HepG2 (cell line): ENCODE data around the gene LGALS3. TPM values are rescaled to one million over a fixed set of nuclear protein-coding genes. Genes with fewer than 3 reads are reported as not detected.

ENCODE experiments used
- BRD4 ChIP-seq: sonication (generic); formaldehyde crosslinking; IDR thresholded peaks from 2 replicates; pipeline ENCODE4 v1.4.0; 2020; ENCODE audit warnings: missing genetic modification reagents
- CC2D1A ChIP-seq: sonication (generic); formaldehyde crosslinking; IDR thresholded peaks from 2 replicates; pipeline ENCODE4 v1.8.1; 2023; ENCODE audit warnings: mild to moderate bottlenecking, missing genetic modification reagents
- CSRNP2 ChIP-seq: sonication (generic); formaldehyde crosslinking; conservative IDR thresholded peaks from 2 replicates; pipeline ENCODE4 v1.8.0; 2022; ENCODE audit warnings: low read depth, missing genetic modification reagents
- E2F1 ChIP-seq: sonication (generic); formaldehyde crosslinking; IDR thresholded peaks from 2 replicates; pipeline ENCODE4 v1.5.0; 2020; ENCODE audit warnings: missing genetic modification reagents
- FOXK1 ChIP-seq: sonication (generic); formaldehyde crosslinking; IDR thresholded peaks from 2 replicates; pipeline ENCODE4 v1.4.0; 2020; ENCODE audit warnings: low read depth, missing genetic modification reagents, borderline replicate concordance
- GATA4 ChIP-seq: sonication (generic); IDR thresholded peaks from 2 replicates; pipeline ENCODE4 v1.6.1; 2016; ENCODE audit warnings: antibody characterized with exemption, low read depth, borderline replicate concordance
- HNRNPLL ChIP-seq: fragments of 200-400 bp; formaldehyde crosslinking; IDR thresholded peaks from 2 replicates; pipeline ENCODE4 v1.6.1; 2017; ENCODE audit warnings: mild to moderate bottlenecking, low read depth, low read length; ENCODE audit not compliant: poor library complexity, severe bottlenecking
- MLXIP ChIP-seq: sonication (generic); formaldehyde crosslinking; IDR thresholded peaks from 2 replicates; pipeline ENCODE4 v1.9.0; 2021; ENCODE audit warnings: missing genetic modification reagents, borderline replicate concordance
- MXD4 ChIP-seq: IDR thresholded peaks from 2 replicates; pipeline ENCODE4 v1.6.1; 2016; ENCODE audit warnings: mild to moderate bottlenecking, missing biosample characterization, missing genetic modification reagents
- NFE2 ChIP-seq: sonication (generic); formaldehyde crosslinking; IDR thresholded peaks from 2 replicates; pipeline ENCODE4 v1.4.0; 2020; ENCODE audit warnings: missing genetic modification reagents
- ZBTB37 ChIP-seq: sonication (generic); formaldehyde crosslinking; IDR thresholded peaks from 2 replicates; pipeline ENCODE4 v1.4.0; 2020; ENCODE audit warnings: mild to moderate bottlenecking, missing genetic modification reagents
- ZNF20 ChIP-seq: sonication (generic); formaldehyde crosslinking; IDR thresholded peaks from 2 replicates; pipeline ENCODE4 v1.4.0; 2020; ENCODE audit warnings: mild to moderate bottlenecking, moderate library complexity, missing genetic modification reagents
- ZNF512B ChIP-seq: sonication (generic); formaldehyde crosslinking; IDR thresholded peaks from 2 replicates; pipeline ENCODE4 v1.5.1; 2020; ENCODE audit warnings: missing genetic modification reagents, mild to moderate bottlenecking, borderline replicate concordance
- ZNF691 ChIP-seq: sonication (generic); formaldehyde crosslinking; IDR thresholded peaks from 2 replicates; pipeline ENCODE4 v1.4.0; 2020; ENCODE audit warnings: missing genetic modification reagents, low read depth, mild to moderate bottlenecking, borderline replicate concordance
- ZNF772 ChIP-seq: sonication (generic); formaldehyde crosslinking; IDR thresholded peaks from 2 replicates; pipeline ENCODE4 v1.5.0; 2020; ENCODE audit warnings: mild to moderate bottlenecking, missing genetic modification reagents
- ZNF777 ChIP-seq: sonication (generic); formaldehyde crosslinking; IDR thresholded peaks from 2 replicates; pipeline ENCODE4 v1.4.0; 2020; ENCODE audit warnings: missing genetic modification reagents
- polyA plus RNA-seq, 8 experiments: library from polyadenylated mRNA; depleted of rRNA in 3 of 8; stranded (reverse) in 7 of 8; unstranded in 1 of 8; fragments of >200 nt; fragmentation: Illumina TruSeq in 4 of 8; extraction: Trizol in 4 of 8; gene quantifications; 2 replicates each; pipeline versions ENCODE4 v1.2.1 to v1.2.3, GENCODE V29; 2011 to 2016; ENCODE audit warnings: low read depth in 4 of 8, missing spikeins in 1 of 8, mixed read lengths in 1 of 8; ENCODE audit not compliant: insufficient read depth in 1 of 8
- total RNA-seq, 5 experiments: library from RNA; depleted of rRNA; stranded (reverse); fragments of >200 nt; fragmentation: Illumina TruSeq; extraction: Trizol; gene quantifications; 2 replicates each; pipeline ENCODE4 v1.2.3, GENCODE V29; 2016; ENCODE audit warnings: low read depth in 1 of 5

LGALS3 gene
- total and polyA plus RNA-seq, 2 of the 13 experiments (the other 11 are each of a cell fraction or from before 2014, with no cell fraction given): 5.0 to 97.4 TPM

- TF ChIP-seq MLXIP (no peak), CC2D1A (CRISPR knock-in tag) (no peak), FOXK1 (peak; percentile 46; the same call in 1 of the 2 replicates), MXD4 (CRISPR knock-in tag) (no peak), ZNF777 (CRISPR knock-in tag) (0 out of 2 replicates have a peak, but pooled peaks have one; percentile 34), GATA4 (peak; percentile 48; the same call in 1 of the 2 replicates), E2F1 (CRISPR knock-in tag) (no peak), ZBTB37 (CRISPR knock-in tag) (no peak; the same call in 1 of the 2 replicates), ZNF20 (CRISPR knock-in tag) (no peak), NFE2 (peak; percentile 66; the same call in 1 of the 2 replicates), ZNF691 (CRISPR knock-in tag) (peak; percentile 72; the same call in 1 of the 2 replicates), BRD4 (CRISPR knock-in tag) (no peak), ZNF512B (CRISPR knock-in tag) (0 out of 2 replicates have a peak, but pooled peaks have one; percentile 48), ZNF772 (CRISPR knock-in tag) (peak; percentile 92; the same call in 1 of the 2 replicates), CSRNP2 (no peak), HNRNPLL (no peak)
These were observed 25.9 kb upstream of the LGALS3 start (continued) for GRCh38 chr14:55103005-55103640.
